PC-3 (cell line): ENCODE measurements around the gene MCUB. TPM values are rescaled to one million over a fixed set of nuclear protein-coding genes. Genes with fewer than 3 reads are reported as not detected.
"Not testable (repeated sequence)": the region's sequence is repeated elsewhere in the genome, so short reads cannot be mapped to it uniquely, and the experiment has no call there.

Experiments used
- ATAC-seq: fragments of 200-7000 bp; cut with Tn5 transposase; 2 replicates; pipeline ENCODE4 v1.9.1; 2020; ENCODE audit warnings: mild to moderate bottlenecking, moderate library complexity
- BruUV-seq: library from RNA; stranded (reverse); fragments of 400-500 nt; replicated peaks from 2 replicates; lab custom pipeline; 2021; lab: Mats Ljungman, UMichigan
- CTCF ChIA-PET: fragments of 300-600 bp; sonication (Branson Sonifier 250); formaldehyde crosslinking; loops from one replicate; lab custom pipeline; 2022; ENCODE audit warnings: antibody characterized with exemption; lab: Charles Lee
- POLR2A ChIA-PET: fragments of 300-600 bp; sonication (Branson Sonifier 250); formaldehyde crosslinking; loops from one replicate; lab custom pipeline; 2022; ENCODE audit warnings: antibody characterized with exemption; ENCODE audit not compliant: unreplicated experiment; lab: Charles Lee
- DNase-seq: peaks from one replicate; pipeline ENCODE4 v3.0.0-alpha.2; 2015
- H2AFZ ChIP-seq: fragments of 300-600 bp; sonication (generic); 2 replicates; pipeline ENCODE4 v1.6.0; 2016; ENCODE audit warnings: antibody characterized with exemption, low read length
- H3F3A ChIP-seq: fragments of 300-600 bp; sonication (generic); one replicate; pipeline ENCODE4 v1.6.0; 2017; ENCODE audit warnings: antibody characterized with exemption, low read length, control low read depth, mild to moderate bottlenecking; ENCODE audit not compliant: unreplicated experiment
- H3K27ac ChIP-seq: fragments of 300-600 bp; sonication (generic); 2 replicates; pipeline ENCODE4 v1.5.1; 2016; ENCODE audit warnings: mild to moderate bottlenecking, low read length
- H3K27me3 ChIP-seq: fragments of 300-600 bp; sonication (generic); 2 replicates; pipeline ENCODE4 v1.6.1; 2016; ENCODE audit warnings: low read length, mixed read lengths
- H3K36me3 ChIP-seq: fragments of 300-600 bp; sonication (generic); 2 replicates; pipeline ENCODE4 v1.6.1; 2016; ENCODE audit warnings: low read depth, mixed run types, low read length, mixed read lengths
- H3K4me1 ChIP-seq: fragments of 300-600 bp; sonication (generic); 2 replicates; pipeline ENCODE4 v1.5.1; 2016; ENCODE audit warnings: low read length; ENCODE audit not compliant: insufficient read depth
- H3K4me2 ChIP-seq: fragments of 300-600 bp; sonication (generic); 2 replicates; pipeline ENCODE4 v1.6.0; 2016; ENCODE audit warnings: low read length
- H3K4me3 ChIP-seq: fragments of 300-600 bp; sonication (generic); 2 replicates; pipeline ENCODE4 v1.5.1; 2016; ENCODE audit warnings: mild to moderate bottlenecking, low read length, mixed read lengths
- H3K79me2 ChIP-seq: fragments of 300-600 bp; sonication (generic); 2 replicates; pipeline ENCODE4 v1.6.1; 2017; ENCODE audit warnings: low read length, mixed read lengths
- H3K9ac ChIP-seq: fragments of 300-600 bp; sonication (generic); 2 replicates; pipeline ENCODE4 v1.6.0; 2016; ENCODE audit warnings: mild to moderate bottlenecking, low read length
- H3K9me2 ChIP-seq: fragments of 300-600 bp; sonication (generic); replicated peaks from 2 replicates; pipeline ENCODE4 v1.6.1; 2016; ENCODE audit warnings: mixed run types, low read length, mixed read lengths
- H3K9me3 ChIP-seq: fragments of 300-600 bp; sonication (generic); 2 replicates; pipeline ENCODE4 v1.6.1; 2016; ENCODE audit warnings: low read length, mixed read lengths
- H4K20me1 ChIP-seq: fragments of 300-600 bp; sonication (generic); 2 replicates; pipeline ENCODE4 v1.6.1; 2016; ENCODE audit warnings: low read length, mixed read lengths
- EZH2 ChIP-seq: fragments of 300-600 bp; sonication (generic); IDR thresholded peaks from one replicate; pipeline ENCODE4 v1.6.1; 2017; ENCODE audit warnings: antibody characterized with exemption, mild to moderate bottlenecking, low read length; ENCODE audit not compliant: unreplicated experiment
- EZH2phosphoT487 ChIP-seq: fragments of 300-600 bp; sonication (generic); IDR thresholded peaks from 2 replicates; pipeline ENCODE4 v1.6.1; 2018; ENCODE audit warnings: mild to moderate bottlenecking, antibody characterized with exemption, low read length, borderline replicate concordance
- intact Hi-C: fragments of 100-400 bp; cut with micrococcal nuclease; formaldehyde crosslinking; loops from 2 replicates; pipeline ENCODE4 v1.9.0; 2023
- total RNA-seq: library from RNA; depleted of rRNA; stranded (reverse); fragments of >200 nt; gene quantifications from 2 replicates; pipeline ENCODE4 v1.2.3, GENCODE V29; 2014
- TF ChIP-seq, protein P1 (sequence below): fragments of 300-600 bp; sonication (generic); conservative IDR thresholded peaks from 2 replicates; pipeline ENCODE4 v1.5.1; 2017; ENCODE audit warnings: antibody characterized with exemption, low read depth, mild to moderate bottlenecking, low read length

MCUB gene
- total RNA-seq, 1 experiment from 2014 or later: 18.4 TPM

DNA sequence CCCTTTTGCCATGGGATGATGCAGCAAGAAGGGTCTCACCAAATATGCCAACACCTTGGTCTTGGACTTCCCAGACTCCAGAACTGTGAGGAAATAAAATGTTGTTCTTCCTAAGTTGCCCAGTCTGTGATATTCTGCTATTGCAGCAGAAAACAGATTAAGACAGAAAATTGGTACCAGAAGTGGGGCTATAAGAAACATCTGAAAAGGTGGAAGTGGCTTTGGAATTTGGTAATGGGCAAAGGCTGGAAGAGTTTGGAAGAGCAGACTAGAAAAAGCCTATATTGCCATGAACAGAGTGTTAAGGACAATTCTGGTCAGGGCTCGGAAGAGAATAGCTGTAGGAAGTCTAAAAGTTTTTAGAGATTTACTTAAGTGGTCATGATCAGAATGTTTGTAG is 115.8 kb downstream of the MCUB start:
- Histone ChIP-seq H3K79me2 (no peaks in the 10 kb centered on the region), H3K9me2 (no peaks in the 10 kb centered on the region), H3F3A (no peaks in the 10 kb centered on the region), H3K9ac (no peak overlapping the region), H4K20me1 (no peaks in the 10 kb centered on the region), H2AFZ (no peak overlapping the region), H3K4me3 (no peak overlapping the region), H3K4me2 (no peak overlapping the region), H3K4me1 (no peaks in the 10 kb centered on the region), H3K27me3 (no peaks in the 10 kb centered on the region), H3K9me3 (no peaks in the 10 kb centered on the region), H3K36me3 (no peaks in the 10 kb centered on the region), H3K27ac (no peak overlapping the region)
- TF ChIP-seq, protein P1, sequence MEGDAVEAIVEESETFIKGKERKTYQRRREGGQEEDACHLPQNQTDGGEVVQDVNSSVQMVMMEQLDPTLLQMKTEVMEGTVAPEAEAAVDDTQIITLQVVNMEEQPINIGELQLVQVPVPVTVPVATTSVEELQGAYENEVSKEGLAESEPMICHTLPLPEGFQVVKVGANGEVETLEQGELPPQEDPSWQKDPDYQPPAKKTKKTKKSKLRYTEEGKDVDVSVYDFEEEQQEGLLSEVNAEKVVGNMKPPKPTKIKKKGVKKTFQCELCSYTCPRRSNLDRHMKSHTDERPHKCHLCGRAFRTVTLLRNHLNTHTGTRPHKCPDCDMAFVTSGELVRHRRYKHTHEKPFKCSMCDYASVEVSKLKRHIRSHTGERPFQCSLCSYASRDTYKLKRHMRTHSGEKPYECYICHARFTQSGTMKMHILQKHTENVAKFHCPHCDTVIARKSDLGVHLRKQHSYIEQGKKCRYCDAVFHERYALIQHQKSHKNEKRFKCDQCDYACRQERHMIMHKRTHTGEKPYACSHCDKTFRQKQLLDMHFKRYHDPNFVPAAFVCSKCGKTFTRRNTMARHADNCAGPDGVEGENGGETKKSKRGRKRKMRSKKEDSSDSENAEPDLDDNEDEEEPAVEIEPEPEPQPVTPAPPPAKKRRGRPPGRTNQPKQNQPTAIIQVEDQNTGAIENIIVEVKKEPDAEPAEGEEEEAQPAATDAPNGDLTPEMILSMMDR: no peak
- TF ChIP-seq EZH2phosphoT487 (no peak), EZH2 (no peak)
- no TSS peak for BruUV-seq
- POLR2A ChIA-PET: no interaction called here
- DNase-seq (no peak), ATAC-seq (no peak)
- intact Hi-C loops: no loop called here
- CTCF ChIA-PET: no interaction called here

DNA sequence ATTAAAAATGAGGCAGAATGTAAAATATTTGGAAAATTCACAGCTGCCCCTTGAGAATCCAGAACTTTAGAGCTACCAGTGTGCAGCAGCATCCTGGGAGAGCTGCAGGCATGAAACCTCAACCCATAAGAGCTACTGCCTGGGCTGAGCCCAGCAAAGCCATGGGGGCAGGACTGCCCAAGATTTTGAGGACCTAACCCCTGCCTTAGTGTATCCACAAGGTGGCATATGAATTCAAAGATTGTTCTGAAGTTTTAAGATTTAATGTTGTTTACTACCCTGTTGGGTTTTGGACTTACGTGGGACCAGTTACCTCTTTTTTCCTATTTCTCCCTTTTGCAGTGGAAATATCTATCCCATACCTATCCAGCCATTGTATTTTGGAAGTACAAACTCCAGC is 116.8 kb downstream of the MCUB start:
- TF ChIP-seq, protein P1: 0 out of 2 replicates have a peak, but pooled peaks have one; percentile 27
- TF ChIP-seq EZH2phosphoT487 (no peak), EZH2 (no peak)
- Histone ChIP-seq H3K36me3 (no peaks in the 10 kb centered on the region), H3K4me2 (no peak overlapping the region)

DNA sequence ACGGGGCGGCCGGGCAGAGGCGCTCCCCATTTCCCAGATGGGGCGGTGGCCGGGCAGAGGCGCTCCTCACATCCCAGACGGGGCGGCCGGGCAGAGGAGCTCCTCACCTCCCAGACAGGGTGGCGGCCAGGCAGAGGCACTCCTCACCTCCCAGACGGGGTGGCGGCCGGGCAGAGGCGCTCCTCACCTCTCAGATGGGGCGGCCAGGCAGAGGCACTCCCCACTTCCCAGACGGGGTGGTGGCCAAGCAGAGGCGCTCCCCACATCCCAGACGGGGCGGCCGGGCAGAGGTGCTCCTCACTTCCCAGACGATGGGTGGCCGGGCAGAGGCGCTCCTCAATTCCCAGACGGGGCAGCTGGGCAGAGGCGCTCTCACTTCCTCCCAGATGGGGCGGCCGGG is 118.4 kb downstream of the MCUB start:
- H3K4me1 ChIP-seq, DNase-seq, H3F3A ChIP-seq, H3K79me2 ChIP-seq, H3K4me3 ChIP-seq, H2AFZ ChIP-seq, ATAC-seq, H4K20me1 ChIP-seq, H3K27ac ChIP-seq, BruUV-seq, H3K9me3 ChIP-seq, H3K9me2 ChIP-seq, H3K27me3 ChIP-seq, POLR2A ChIA-PET, H3K4me2 ChIP-seq, H3K36me3 ChIP-seq, intact Hi-C loops, H3K9ac ChIP-seq, CTCF ChIA-PET: not testable (repeated sequence)

More for the DNA sequence above, 116.8 kb downstream of the MCUB start:
- Histone ChIP-seq H3K9me3 (no peaks in the 10 kb centered on the region), H3K27ac (no peak overlapping the region), H3K4me1 (no peaks in the 10 kb centered on the region), H4K20me1 (no peaks in the 10 kb centered on the region), H2AFZ (no peak overlapping the region), H3K4me3 (no peak overlapping the region), H3K9ac (no peak overlapping the region), H3K9me2 (no peaks in the 10 kb centered on the region), H3K27me3 (no peaks in the 10 kb centered on the region), H3K79me2 (no peaks in the 10 kb centered on the region), H3F3A (no peaks in the 10 kb centered on the region)
- POLR2A ChIA-PET: no interaction called here
- intact Hi-C loops: loop anchor here (1.0 kb wide), 1 partner anchor 301 kb away; no protein-coding TSS in a partner anchor
- BruUV-seq: no TSS peak
- ATAC-seq: no peak
- CTCF ChIA-PET: no interaction called here
- peak; percentile 4 for DNase-seq

DNA sequence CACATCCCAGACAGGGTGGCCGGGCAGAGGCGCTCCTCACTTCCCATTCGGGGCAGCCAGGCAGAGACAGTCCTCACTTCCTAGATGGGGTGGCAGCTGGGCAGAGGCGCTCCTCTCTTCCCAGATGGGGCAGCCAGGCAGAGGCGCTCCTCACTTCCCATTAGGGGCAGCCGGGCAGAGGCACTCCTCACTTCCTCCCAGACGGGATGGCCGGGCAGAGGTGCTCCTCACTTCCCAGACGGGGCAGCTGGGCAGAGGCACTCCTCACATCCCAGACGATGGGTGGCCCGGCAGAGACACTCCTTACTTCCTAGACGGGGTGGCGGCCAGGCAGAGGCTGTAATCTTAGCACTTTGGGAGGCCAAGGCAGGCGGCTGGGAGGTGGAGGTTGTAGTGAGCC is 118.9 kb downstream of the MCUB start:
- CTCF ChIA-PET, H3K36me3 ChIP-seq, H3K4me3 ChIP-seq, H3K9ac ChIP-seq, H3K79me2 ChIP-seq, H2AFZ ChIP-seq, H3K27me3 ChIP-seq, H4K20me1 ChIP-seq, POLR2A ChIA-PET, H3K4me2 ChIP-seq, H3K9me3 ChIP-seq, H3K27ac ChIP-seq, H3F3A ChIP-seq, H3K9me2 ChIP-seq, BruUV-seq, ATAC-seq, H3K4me1 ChIP-seq, intact Hi-C loops, DNase-seq: not testable (repeated sequence)
